ENCODE measurements around the gene TMEM119. TPM values are rescaled to one million over a fixed set of nuclear protein-coding genes. Genes with fewer than 3 reads are reported as not detected.
A peak's percentile ranks its signal among the peaks of the same experiment; 100 is the strongest.

The TMEM119 gene
- polyA plus RNA-seq, 1 experiment, result 60.3 TPM

- POLR2A ChIA-PET, result no interaction called here
- H3K27me3 ChIP-seq (ENCODE audit: control insufficient read depth, insufficient read depth, low read length), result no peaks in the 10 kb centered on the region
- H3K27ac ChIP-seq (ENCODE audit: low read depth, low read length), result no peak overlapping the region
- CTCF ChIA-PET, result interaction anchor here (0.6 to 15.8 kb wide), 5 partner anchors 9 to 231 kb away, joined by 3 to 508 read pairs (median 6); no protein-coding TSS in a partner anchor
- H3K4me3 ChIP-seq (ENCODE audit: low read depth, low read length), result no peak overlapping the region
- DNase-seq (ENCODE audit: low read depth, low spot score), result no peak
- no peaks in the 10 kb centered on the region for H3K9me3 ChIP-seq (ENCODE audit: control insufficient read depth, insufficient read depth, low read length)
- TF ChIP-seq CTCF (IDR thresholded peaks at IDR 0.05; ENCODE audit: low read depth, low read length), result no peak
These were observed 24.6 kb downstream of the TMEM119 start for GRCh38 chr12:108573317-108573716.

GRCh38 chr12:108572166-108572790 lies 25.6 kb downstream of the TMEM119 start:
- Histone ChIP-seq H3K9me3 (ENCODE audit: control insufficient read depth, insufficient read depth, low read length) (no peaks in the 10 kb centered on the region), H3K4me3 (ENCODE audit: low read depth, low read length) (no peak overlapping the region), H3K27ac (ENCODE audit: low read depth, low read length) (no peak overlapping the region), H3K27me3 (ENCODE audit: control insufficient read depth, insufficient read depth, low read length) (no peaks in the 10 kb centered on the region)
- CTCF ChIA-PET, result interaction anchor here (0.5 to 15.8 kb wide), 4 partner anchors 46 to 1174 kb away, joined by 3 to 508 read pairs (median 10); no protein-coding TSS in a partner anchor
- POLR2A ChIA-PET, result no interaction called here
- no peak for TF ChIP-seq CTCF (IDR thresholded peaks at IDR 0.05; ENCODE audit: low read depth, low read length)
- DNase-seq (ENCODE audit: low read depth, low spot score), result no peak

GRCh38 chr12:108571609-108572165 lies 26.2 kb downstream of the TMEM119 start:
- no peak for DNase-seq (ENCODE audit: low read depth, low spot score)
- no peak for TF ChIP-seq CTCF (IDR thresholded peaks at IDR 0.05; ENCODE audit: low read depth, low read length)
- Histone ChIP-seq H3K27me3 (ENCODE audit: control insufficient read depth, insufficient read depth, low read length) (no peaks in the 10 kb centered on the region), H3K9me3 (ENCODE audit: control insufficient read depth, insufficient read depth, low read length) (no peaks in the 10 kb centered on the region), H3K4me3 (ENCODE audit: low read depth, low read length) (no peak overlapping the region), H3K27ac (ENCODE audit: low read depth, low read length) (peak overlapping the region; percentile 21)
- POLR2A ChIA-PET, result no interaction called here
- CTCF ChIA-PET, result interaction anchor here (0.5 to 15.8 kb wide), 11 partner anchors 17 to 381 kb away, joined by 3 to 508 read pairs (median 9); no protein-coding TSS in a partner anchor

GRCh38 chr12:108570743-108571608 lies 26.9 kb downstream of the TMEM119 start:
- ChIA-PET CTCF (interaction anchor here (0.5 to 15.8 kb wide), 30 partner anchors 9 to 381 kb away, joined by 3 to 508 read pairs (median 4); partner anchors contain the start of gene ISCU), POLR2A (no interaction called here)
- peak; percentile 59 for TF ChIP-seq CTCF (IDR thresholded peaks at IDR 0.05; ENCODE audit: low read depth, low read length)
- Histone ChIP-seq H3K27ac (ENCODE audit: low read depth, low read length) (peak overlapping the region; percentile 21), H3K4me3 (ENCODE audit: low read depth, low read length) (no peak overlapping the region), H3K9me3 (ENCODE audit: control insufficient read depth, insufficient read depth, low read length) (no peaks in the 10 kb centered on the region), H3K27me3 (ENCODE audit: control insufficient read depth, insufficient read depth, low read length) (no peaks in the 10 kb centered on the region)
- no peak for DNase-seq (ENCODE audit: low read depth, low spot score)

Data from AG04450 (cell line).